Endothelial cell of umbilical vein (primary cell): ENCODE measurements around the gene KCNMB3. TPM values are rescaled to one million over a fixed set of nuclear protein-coding genes. Genes with fewer than 3 reads are reported as not detected.

Experiments used
- BruUV-seq: library from RNA; stranded (reverse); fragments of 400-500 nt; replicated peaks from 2 replicates; lab custom pipeline; 2021; lab: Mats Ljungman, UMichigan
- CTCF ChIA-PET: fragments of 300-600, 350-600 bp; sonication (Branson Sonifier 250); formaldehyde crosslinking; loops from one replicate; lab custom pipeline; 2021; ENCODE audit warnings: antibody characterized with exemption, inconsistent platforms; lab: Charles Lee
- POLR2A ChIA-PET: fragments of 300-600, 350-600 bp; sonication (Branson Sonifier 250); formaldehyde crosslinking; loops from one replicate; lab custom pipeline; 2021; ENCODE audit warnings: antibody characterized with exemption, inconsistent platforms; lab: Charles Lee
- DNase-seq: peaks from one replicate; pipeline ENCODE4 v3.0.0-alpha.2; 2011; ENCODE audit warnings: low read depth, low spot score
- FAIRE-seq: peaks from 2 replicates; lab custom pipeline; 2011; peaks lifted over from hg19 to GRCh38; lab: Jason Lieb, UNC
- H2AFZ ChIP-seq: 2 replicates; pipeline ENCODE4 v1.6.0; 2012; ENCODE audit warnings: low read depth, low read length, control low read depth, inconsistent platforms
- H3K27ac ChIP-seq: 2 replicates; pipeline ENCODE4 v1.5.1; 2011; ENCODE audit warnings: low read depth, mild to moderate bottlenecking, control low read depth, low read length, moderate library complexity; ENCODE audit not compliant: insufficient read depth
- H3K27me3 ChIP-seq, 2 experiments: 2 replicates each; pipeline versions ENCODE4 v1.6.0 to v1.6.1; 2011; ENCODE audit warnings: low read length in 2 of 2, mixed read lengths in 1 of 2; ENCODE audit not compliant: control insufficient read depth in 2 of 2, insufficient read depth in 2 of 2
- H3K36me3 ChIP-seq, 2 experiments: 2 replicates in 1 of 2; 3 replicates in 1 of 2; pipeline ENCODE4 v1.5.1; 2011; ENCODE audit warnings: low read length in 2 of 2, mild to moderate bottlenecking in 1 of 2, moderate library complexity in 1 of 2; ENCODE audit not compliant: control insufficient read depth in 2 of 2, insufficient read depth in 2 of 2; ENCODE audit errors: extremely low read depth in 1 of 2
- H3K4me1 ChIP-seq: 3 replicates; pipeline ENCODE4 v1.5.1; 2011; ENCODE audit warnings: mild to moderate bottlenecking, low read length; ENCODE audit not compliant: control insufficient read depth, insufficient read depth; ENCODE audit errors: extremely low read depth
- H3K4me2 ChIP-seq: 2 replicates; pipeline ENCODE4 v1.6.1; 2011; ENCODE audit warnings: low read length, control low read depth, mixed read lengths; ENCODE audit not compliant: insufficient read depth
- H3K4me3 ChIP-seq, 3 experiments: fragments of 200-600 bp in 1 of 3; sonication (generic), shearing (Covaris generic) in 1 of 3; replicated peaks in 1 of 3; 2 replicates each; pipeline ENCODE4 v1.5.1; 2011 to 2016; ENCODE audit warnings: control low read depth in 3 of 3, low read length in 3 of 3, mild to moderate bottlenecking in 2 of 3, inconsistent platforms in 1 of 3, low read depth in 1 of 3, moderate library complexity in 1 of 3; ENCODE audit not compliant: insufficient read depth in 1 of 3
- H3K79me2 ChIP-seq: 2 replicates; pipeline ENCODE4 v1.6.0; 2012; ENCODE audit warnings: low read length, inconsistent platforms; ENCODE audit not compliant: control insufficient read depth, insufficient read depth
- H3K9ac ChIP-seq: replicated peaks from 2 replicates; pipeline ENCODE3; 2011; ENCODE audit warnings: low read length, control low read depth; ENCODE audit not compliant: insufficient read depth; ENCODE audit errors: extremely low read depth
- H3K9me1 ChIP-seq: replicated peaks from 3 replicates; pipeline ENCODE4 v1.6.0; 2011; ENCODE audit warnings: mild to moderate bottlenecking, low read length; ENCODE audit not compliant: control insufficient read depth, insufficient read depth; ENCODE audit errors: extremely low read depth
- H3K9me3 ChIP-seq: replicated peaks from 2 replicates; pipeline ENCODE4 v1.5.1; 2012; ENCODE audit warnings: low read length, inconsistent platforms; ENCODE audit not compliant: control insufficient read depth, insufficient read depth
- H4K20me1 ChIP-seq: replicated peaks from 2 replicates; pipeline ENCODE3; 2011; ENCODE audit warnings: mild to moderate bottlenecking, low read length; ENCODE audit not compliant: control insufficient read depth, insufficient read depth; ENCODE audit errors: extremely low read depth
- EZH2 ChIP-seq: IDR thresholded peaks from 2 replicates; pipeline ENCODE4 v1.6.1; 2012; ENCODE audit warnings: borderline replicate concordance, low read depth, mild to moderate bottlenecking, moderate library complexity, low read length, inconsistent platforms; ENCODE audit not compliant: severe bottlenecking
- JUN ChIP-seq: IDR thresholded peaks from 2 replicates; pipeline ENCODE4 v1.6.1; 2011; ENCODE audit warnings: borderline replicate concordance, low read depth; ENCODE audit not compliant: insufficient read length, insufficient read depth
- MYC ChIP-seq: IDR thresholded peaks from one replicate; pipeline ENCODE4 v1.6.1; 2011; ENCODE audit warnings: mild to moderate bottlenecking, low read depth, low read length
- dilution Hi-C: fragments of 300-500 bp; cut with MboI; formaldehyde crosslinking; loops from one replicate; pipeline ENCODE4 v1.15.0; 2019; ENCODE audit warnings: low sequenced_read_pairs; ENCODE audit not compliant: extremely low pct_ligation_motif_present
- intact Hi-C: fragments of 100-400 bp; cut with micrococcal nuclease; formaldehyde crosslinking; loops from one replicate; pipeline ENCODE4 v1.10.0; 2022
- polyA plus RNA-seq, 4 experiments: library from polyadenylated mRNA; depleted of rRNA in 3 of 4; stranded (reverse) in 3 of 4; unstranded in 1 of 4; fragments of >200 nt; gene quantifications; 2 replicates each; pipeline versions ENCODE4 v1.2.1 to v1.2.3, GENCODE V29; 2011 to 2012; ENCODE audit warnings: missing spikeins in 1 of 4
- total RNA-seq: library from RNA; stranded (reverse); gene quantifications from 2 replicates; pipeline ENCODE4 v1.2.3, GENCODE V29; 2021
- TF ChIP-seq, protein P1 (sequence below), 2 donors: IDR thresholded peaks; 1 replicate in 1 of 2; 2 replicates in 1 of 2; pipeline ENCODE4 v1.5.1; 2011; ENCODE audit warnings: low read length in 2 of 2, mild to moderate bottlenecking in 2 of 2, moderate library complexity in 2 of 2, control low read depth in 1 of 2, inconsistent platforms in 1 of 2, low read depth in 1 of 2; ENCODE audit not compliant: insufficient read depth in 1 of 2; ENCODE audit errors: extremely low read depth in 1 of 2

Gene KCNMB3
- total and polyA plus RNA-seq, 2 donors (not counting 3 experiments of a cell fraction or from before 2014, with no cell fraction given), result 1.2 to 1.7 TPM

DNA sequence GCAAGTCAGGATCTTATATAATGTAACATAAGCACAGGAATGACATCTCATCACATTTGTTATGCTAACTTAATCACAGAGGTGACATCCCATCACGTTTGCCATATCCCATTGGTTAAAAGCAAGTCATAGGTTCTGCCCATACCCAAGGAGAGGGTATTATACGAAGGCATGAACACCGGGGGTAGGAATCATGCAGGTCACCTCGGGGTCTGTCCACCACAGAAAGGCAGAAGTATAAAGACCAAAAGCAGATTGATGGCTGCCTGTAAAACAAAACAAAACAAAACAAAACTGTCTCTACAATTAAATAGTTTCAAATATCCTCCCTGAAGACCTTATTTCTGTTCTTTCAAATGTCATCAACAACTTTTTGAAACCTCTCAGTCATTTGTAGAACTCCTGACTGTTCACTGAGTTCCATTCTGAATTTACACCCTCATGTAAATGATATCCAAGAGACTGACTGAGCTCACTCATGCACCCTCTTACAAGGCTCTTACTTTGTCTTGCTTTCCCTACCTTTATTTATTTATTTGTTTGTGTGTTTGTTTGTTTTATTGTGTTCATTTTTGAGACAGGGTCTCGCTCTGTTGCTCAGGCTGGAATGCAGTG, 49.2 kb upstream of the KCNMB3 start:
- H3K27ac ChIP-seq, result no peak overlapping the region
- no peak overlapping the region for H3K4me2 ChIP-seq
- DNase-seq (no peak), FAIRE-seq (no peak)
- no peaks in the 10 kb centered on the region for H3K36me3 ChIP-seq
- no peaks in the 10 kb centered on the region for H3K9me1 ChIP-seq
- H2AFZ ChIP-seq, result no peak overlapping the region
- POLR2A ChIA-PET, result no interaction called here
- H3K79me2 ChIP-seq, result no peaks in the 10 kb centered on the region
- no TSS peak for BruUV-seq
- no peaks in the 10 kb centered on the region for H3K4me1 ChIP-seq
- H4K20me1 ChIP-seq, result no peaks in the 10 kb centered on the region
- no peak overlapping the region for H3K4me3 ChIP-seq
- TF ChIP-seq, protein P1, sequence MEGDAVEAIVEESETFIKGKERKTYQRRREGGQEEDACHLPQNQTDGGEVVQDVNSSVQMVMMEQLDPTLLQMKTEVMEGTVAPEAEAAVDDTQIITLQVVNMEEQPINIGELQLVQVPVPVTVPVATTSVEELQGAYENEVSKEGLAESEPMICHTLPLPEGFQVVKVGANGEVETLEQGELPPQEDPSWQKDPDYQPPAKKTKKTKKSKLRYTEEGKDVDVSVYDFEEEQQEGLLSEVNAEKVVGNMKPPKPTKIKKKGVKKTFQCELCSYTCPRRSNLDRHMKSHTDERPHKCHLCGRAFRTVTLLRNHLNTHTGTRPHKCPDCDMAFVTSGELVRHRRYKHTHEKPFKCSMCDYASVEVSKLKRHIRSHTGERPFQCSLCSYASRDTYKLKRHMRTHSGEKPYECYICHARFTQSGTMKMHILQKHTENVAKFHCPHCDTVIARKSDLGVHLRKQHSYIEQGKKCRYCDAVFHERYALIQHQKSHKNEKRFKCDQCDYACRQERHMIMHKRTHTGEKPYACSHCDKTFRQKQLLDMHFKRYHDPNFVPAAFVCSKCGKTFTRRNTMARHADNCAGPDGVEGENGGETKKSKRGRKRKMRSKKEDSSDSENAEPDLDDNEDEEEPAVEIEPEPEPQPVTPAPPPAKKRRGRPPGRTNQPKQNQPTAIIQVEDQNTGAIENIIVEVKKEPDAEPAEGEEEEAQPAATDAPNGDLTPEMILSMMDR (IDR thresholded peaks at IDR 0.05; ENCODE audit: extremely low read depth in 1 of 2, insufficient read depth in 1 of 2, low read depth in 1 of 2, low read length in 2 of 2), result no peak
- H3K9ac ChIP-seq, result no peak overlapping the region
- CTCF ChIA-PET, result no interaction called here
- intact Hi-C loops, result no loop called here
- dilution Hi-C loops, result no loop called here
- no peaks in the 10 kb centered on the region for H3K9me3 ChIP-seq
- H3K27me3 ChIP-seq, result peaks cover 0 to 10% of the 10 kb centered on the region in 2 experiments

DNA sequence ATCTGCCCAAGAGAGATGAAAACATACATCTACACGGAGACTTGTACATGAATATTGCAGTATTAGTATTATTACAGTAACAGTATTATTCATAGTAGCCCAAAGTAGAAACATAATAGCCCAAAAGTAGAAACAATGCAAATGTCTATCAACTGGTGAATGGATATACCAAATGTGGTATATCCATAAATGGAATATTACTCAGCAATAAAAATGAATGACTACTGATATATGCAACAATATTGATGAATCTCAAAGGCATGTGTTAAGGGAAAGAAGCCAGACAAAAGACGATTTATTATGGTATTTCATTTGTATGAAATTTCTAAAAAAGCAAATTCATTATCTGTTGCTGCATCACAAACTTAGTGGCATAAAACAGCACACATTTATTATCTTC, 48.4 kb upstream of the KCNMB3 start:
- intact Hi-C loops (no loop called here), dilution Hi-C loops (no loop called here)
- no peak overlapping the region for H2AFZ ChIP-seq
- H4K20me1 ChIP-seq, result no peaks in the 10 kb centered on the region
- peaks cover 0 to 10% of the 10 kb centered on the region in 2 experiments for H3K27me3 ChIP-seq
- ChIA-PET CTCF (interaction anchor here (1.3 kb wide), 1 partner anchor 284 kb away, joined by 3 read pairs; no protein-coding TSS in a partner anchor), POLR2A (no interaction called here)
- H3K4me2 ChIP-seq, result no peak overlapping the region
- BruUV-seq, result no TSS peak
- H3K27ac ChIP-seq, result no peak overlapping the region
- no peaks in the 10 kb centered on the region for H3K79me2 ChIP-seq
- H3K9ac ChIP-seq, result no peak overlapping the region
- FAIRE-seq (no peak), DNase-seq (no peak)
- H3K9me3 ChIP-seq, result no peaks in the 10 kb centered on the region
- no peak for TF ChIP-seq EZH2
- TF ChIP-seq JUN, result no peak
- no peak for TF ChIP-seq MYC
- no peaks in the 10 kb centered on the region for H3K4me1 ChIP-seq
- H3K4me3 ChIP-seq, result no peak overlapping the region
- H3K9me1 ChIP-seq, result no peaks in the 10 kb centered on the region
- H3K36me3 ChIP-seq, result no peaks in the 10 kb centered on the region
